ENCODE results near the gene SCNN1B.

Gene SCNN1B

GRCh38 chr16:23283571-23283970, 18.5 kb upstream of the SCNN1B start:
- Mint-ChIP-seq H3K27ac (no peak overlapping the region), H3K4me1 (peaks cover 7% of the 10 kb centered on the region), H3K27me3 (ENCODE audit: low read depth) (peaks cover 15% of the 10 kb centered on the region), H3K36me3 (ENCODE audit: low read depth) (no peaks in the 10 kb centered on the region), H3K9me3 (no peaks in the 10 kb centered on the region), H3K4me3 (no peak overlapping the region)
- no peak for TF ChIP-seq CTCF (IDR thresholded peaks at IDR 0.05; ENCODE audit: unreplicated experiment in 3 of 3)

GRCh38 chr16:23284584-23284983, 17.5 kb upstream of the SCNN1B start:
- peaks cover 4% of the 10 kb centered on the region for H3K4me1 Mint-ChIP-seq
- H3K27me3 Mint-ChIP-seq (ENCODE audit: low read depth): peaks cover 22% of the 10 kb centered on the region
- no peaks in the 10 kb centered on the region for H3K36me3 Mint-ChIP-seq (ENCODE audit: low read depth)
- H3K27ac Mint-ChIP-seq: no peak overlapping the region
- TF ChIP-seq CTCF (IDR thresholded peaks at IDR 0.05; ENCODE audit: unreplicated experiment in 3 of 3): no peak
- H3K9me3 Mint-ChIP-seq: no peaks in the 10 kb centered on the region
- no peak overlapping the region for H3K4me3 Mint-ChIP-seq

GRCh38 chr16:23286131-23286532, 16.0 kb upstream of the SCNN1B start:
- no peak for TF ChIP-seq CTCF (IDR thresholded peaks at IDR 0.05; ENCODE audit: unreplicated experiment in 3 of 3)
- H3K9me3 Mint-ChIP-seq: no peaks in the 10 kb centered on the region
- no peaks in the 10 kb centered on the region for H3K36me3 Mint-ChIP-seq (ENCODE audit: low read depth)
- H3K27me3 Mint-ChIP-seq (ENCODE audit: low read depth): peaks cover 25% of the 10 kb centered on the region
- H3K4me3 Mint-ChIP-seq: no peak overlapping the region
- no peak overlapping the region for H3K27ac Mint-ChIP-seq
- no peaks in the 10 kb centered on the region for H3K4me1 Mint-ChIP-seq

GRCh38 chr16:23288209-23288608, 13.9 kb upstream of the SCNN1B start:
- Mint-ChIP-seq H3K4me1 (no peaks in the 10 kb centered on the region), H3K4me3 (no peak overlapping the region), H3K27ac (no peak overlapping the region), H3K9me3 (no peaks in the 10 kb centered on the region), H3K27me3 (ENCODE audit: low read depth) (peaks cover 18% of the 10 kb centered on the region), H3K36me3 (ENCODE audit: low read depth) (no peaks in the 10 kb centered on the region)
- TF ChIP-seq CTCF (IDR thresholded peaks at IDR 0.05; ENCODE audit: unreplicated experiment in 3 of 3): no peak

- Mint-ChIP-seq H3K36me3 (ENCODE audit: low read depth) (no peaks in the 10 kb centered on the region), H3K27me3 (ENCODE audit: low read depth) (peaks cover 14% of the 10 kb centered on the region), H3K4me1 (no peaks in the 10 kb centered on the region), H3K4me3 (no peak overlapping the region), H3K27ac (no peak overlapping the region), H3K9me3 (no peaks in the 10 kb centered on the region)
- TF ChIP-seq CTCF (IDR thresholded peaks at IDR 0.05; ENCODE audit: unreplicated experiment in 3 of 3): no peak
Observed at GRCh38 chr16:23288726-23289512, 13.2 kb upstream of the SCNN1B start.
